Naive thymus-derived CD4-positive, alpha-beta T cell (primary cell): ENCODE data around the gene NAV2. TPM values are rescaled to one million over a fixed set of nuclear protein-coding genes. Genes with fewer than 3 reads are reported as not detected.

Source experiments
- ATAC-seq: fragments of 150-1000 bp; cut with Tn5 transposase; 2 replicates; pipeline ENCODE4 v1.10.0; 2021; ENCODE audit warnings: mild to moderate bottlenecking, moderate library complexity
- CTCF ChIA-PET: fragments of 350-600 bp; sonication (Branson Sonifier 250); formaldehyde crosslinking; loops from one replicate; lab custom pipeline; 2021; ENCODE audit warnings: antibody characterized with exemption; lab: Charles Lee
- POLR2A ChIA-PET: fragments of 350-600 bp; sonication (Branson Sonifier 250); formaldehyde crosslinking; loops from one replicate; lab custom pipeline; 2021; ENCODE audit warnings: antibody characterized with exemption, inconsistent platforms; lab: Charles Lee
- DNase-seq, 9 donors: peaks; one replicate each; pipeline versions ENCODE4 v3.0.0 to v3.0.0-alpha.2; 2020 to 2022; ENCODE audit warnings: mixed read lengths in 1 of 9
- H3K27ac ChIP-seq: one replicate; pipeline ENCODE4 v1.7.0; 2013; ENCODE audit warnings: mild to moderate bottlenecking, low read depth, low read length, moderate library complexity
- H3K27me3 ChIP-seq, 2 donors: one replicate each; pipeline ENCODE4 v1.7.0; 2013; ENCODE audit warnings: low read length in 2 of 2, mild to moderate bottlenecking in 2 of 2, moderate library complexity in 2 of 2; ENCODE audit not compliant: control insufficient read depth in 2 of 2, insufficient read depth in 2 of 2
- H3K36me3 ChIP-seq, 3 experiments: 1 replicate in 2 of 3; 2 replicates in 1 of 3; pipeline ENCODE4 v1.7.0; 2013; ENCODE audit warnings: low read length in 3 of 3, mild to moderate bottlenecking in 3 of 3, moderate library complexity in 1 of 3; ENCODE audit not compliant: insufficient read depth in 3 of 3, control insufficient read depth in 2 of 3
- H3K4me1 ChIP-seq, 2 donors: one replicate each; pipeline ENCODE4 v1.7.0; 2013; ENCODE audit warnings: low read length in 2 of 2, mild to moderate bottlenecking in 2 of 2, moderate library complexity in 1 of 2; ENCODE audit not compliant: control insufficient read depth in 2 of 2, insufficient read depth in 2 of 2
- H3K4me3 ChIP-seq: 2 replicates; pipeline ENCODE4 v1.7.0; 2013; ENCODE audit warnings: mild to moderate bottlenecking, low read length
- H3K9me3 ChIP-seq, 3 experiments: 1 replicate in 2 of 3; 2 replicates in 1 of 3; pipeline ENCODE4 v1.7.0; 2013; ENCODE audit warnings: low read length in 3 of 3; ENCODE audit not compliant: control insufficient read depth in 2 of 3
- H3K27ac Mint-ChIP-seq, 9 donors: one replicate each; pipeline ENCODE4 v1.8.0; 2020 to 2022; ENCODE audit warnings: mixed read lengths in 9 of 9, mild to moderate bottlenecking in 8 of 9, moderate library complexity in 5 of 9, inconsistent platforms in 2 of 9
- H3K27me3 Mint-ChIP-seq, 5 donors: one replicate each; pipeline ENCODE4 v1.8.0; 2021 to 2022; ENCODE audit warnings: mixed read lengths in 5 of 5, mild to moderate bottlenecking in 1 of 5
- H3K36me3 Mint-ChIP-seq, 5 donors: one replicate each; pipeline ENCODE4 v1.8.0; 2020 to 2022; ENCODE audit warnings: mixed read lengths in 5 of 5, mild to moderate bottlenecking in 3 of 5, inconsistent platforms in 1 of 5
- H3K4me1 Mint-ChIP-seq, 7 donors: one replicate each; pipeline ENCODE4 v1.8.0; 2020 to 2022; ENCODE audit warnings: mixed read lengths in 7 of 7, mild to moderate bottlenecking in 3 of 7, inconsistent platforms in 1 of 7
- H3K4me3 Mint-ChIP-seq, 10 donors: one replicate each; pipeline ENCODE4 v1.8.0; 2020 to 2022; ENCODE audit warnings: mild to moderate bottlenecking in 10 of 10, mixed read lengths in 10 of 10, moderate library complexity in 6 of 10, inconsistent platforms in 2 of 10
- H3K9me3 Mint-ChIP-seq, 11 donors: one replicate each; pipeline ENCODE4 v1.8.0; 2020 to 2022; ENCODE audit warnings: mixed read lengths in 11 of 11, mild to moderate bottlenecking in 4 of 11, inconsistent platforms in 1 of 11, moderate library complexity in 1 of 11
- intact Hi-C, 2 donors: fragments of 100-400 bp; cut with micrococcal nuclease; formaldehyde crosslinking; loops; one replicate each; pipeline ENCODE4 v1.15.1; 2023
- polyA plus RNA-seq, 2 donors: library from polyadenylated mRNA; unstranded; fragments of 300-500 nt; fragmentation: Illumina TruSeq; gene quantifications; one replicate each; pipeline ENCODE4 v1.2.3, GENCODE V29; 2021
- total RNA-seq, 6 experiments: library from RNA in 5 of 6; stranded (reverse) in 5 of 6; gene quantifications; 1 replicate in 5 of 6; 2 replicates in 1 of 6; pipeline ENCODE4 v1.2.3 and lab custom pipeline; 2021 to 2026

The NAV2 gene
- total RNA-seq (1 to 10 TPM in 2 of 5 experiments, under 1 TPM in 3; 0.24 to 2.2 (median 0.48) TPM), polyA plus RNA-seq (not detected), total RNA-seq (lab: John Stamatoyannopoulos, UW) (0.40 reads per million)

- H3K36me3 Mint-ChIP-seq: peaks cover 0 to 2% (median 0%) of the 10 kb centered on the region in 5 donors
- peaks cover 6 to 27% (median 24%) of the 10 kb centered on the region in 7 donors for H3K4me1 Mint-ChIP-seq
- peak; percentile 98 for ATAC-seq
- Histone ChIP-seq H3K9me3 (no peaks in the 10 kb centered on the region), H3K27me3 (peaks cover 14% of the 10 kb centered on the region in 2 donors), H3K36me3 (no peaks in the 10 kb centered on the region), H3K27ac (peak within 1 kb of the TSS; percentile 24), H3K4me3 (peak within 1 kb of the TSS; percentile 81), H3K4me1 (peaks cover 14 to 18% of the 10 kb centered on the region in 2 donors)
- intact Hi-C loops: loop anchor here (1.0 to 10.0 kb wide), 8 partner anchors 11 to 1700 kb away; partner anchors contain the start of genes SERGEF (in 2 of the 2), ZDHHC13 (in 2 of the 2), HTATIP2 (in 1 of the 2) and LDHA (in 1 of the 2)
- H3K9me3 Mint-ChIP-seq: peaks cover 0 to 3% (median 0%) of the 10 kb centered on the region in 11 donors
- ChIA-PET CTCF (no interaction called here), POLR2A (interaction anchor here (0.5 to 1.6 kb wide), 2 partner anchors 11 to 14 kb away, joined by 3 to 5 read pairs; no protein-coding TSS in a partner anchor)
- peak within 1 kb of the TSS; percentile 63 to 87 (median 77) for H3K27ac Mint-ChIP-seq
- peaks cover 23 to 69% (median 33%) of the 10 kb centered on the region in 5 donors for H3K27me3 Mint-ChIP-seq
- DNase-seq: peak; percentile 43 to 80 (median 62)
- peak within 1 kb of the TSS; percentile 91 to 98 (median 94) for H3K4me3 Mint-ChIP-seq
Observed at GRCh38 chr11:19712281-19713195, at the start of gene NAV2. TSS of gene NAV2 (plus strand) at chr11:19712837. CDS start at chr11:19713696, 859 bp downstream.

GRCh38 chr11:19663206-19663605, 49.4 kb upstream of the NAV2 start:
- H3K27me3 Mint-ChIP-seq: peaks cover 0 to 8% (median 3%) of the 10 kb centered on the region in 5 donors
- Histone ChIP-seq H3K4me1 (no peaks in the 10 kb centered on the region), H3K9me3 (no peaks in the 10 kb centered on the region), H3K4me3 (no peak overlapping the region), H3K36me3 (no peaks in the 10 kb centered on the region), H3K27ac (no peak overlapping the region), H3K27me3 (no peaks in the 10 kb centered on the region)
- ChIA-PET POLR2A (interaction anchor here (1.1 kb wide), 1 partner anchor 18 kb away, joined by 3 read pairs; no protein-coding TSS in a partner anchor), CTCF (no interaction called here)
- no peak overlapping the region for H3K27ac Mint-ChIP-seq
- peaks cover 0 to 4% (median 0%) of the 10 kb centered on the region in 7 donors for H3K4me1 Mint-ChIP-seq
- DNase-seq (no peak), ATAC-seq (no peak)
- H3K36me3 Mint-ChIP-seq: no peaks in the 10 kb centered on the region
- intact Hi-C loops: no loop called here
- no peaks in the 10 kb centered on the region for H3K9me3 Mint-ChIP-seq
- no peak overlapping the region for H3K4me3 Mint-ChIP-seq

GRCh38 chr11:19664886-19665548, 47.6 kb upstream of the NAV2 start:
- Mint-ChIP-seq H3K27ac (no peak overlapping the region), H3K36me3 (no peaks in the 10 kb centered on the region), H3K4me1 (peaks cover 0 to 4% (median 0%) of the 10 kb centered on the region in 7 donors), H3K27me3 (peaks cover 0 to 8% (median 3%) of the 10 kb centered on the region in 5 donors), H3K4me3 (no peak overlapping the region), H3K9me3 (no peaks in the 10 kb centered on the region)
- ChIA-PET POLR2A (no interaction called here), CTCF (no interaction called here)
- H3K27me3 ChIP-seq: no peaks in the 10 kb centered on the region
- no peaks in the 10 kb centered on the region for H3K9me3 ChIP-seq
- intact Hi-C loops: no loop called here
- no peaks in the 10 kb centered on the region for H3K36me3 ChIP-seq
- H3K27ac ChIP-seq: no peak overlapping the region
- H3K4me3 ChIP-seq: no peak overlapping the region
- ATAC-seq (no peak), DNase-seq (no peak)
- no peaks in the 10 kb centered on the region for H3K4me1 ChIP-seq

GRCh38 chr11:19666951-19667350, 45.7 kb upstream of the NAV2 start:
- POLR2A ChIA-PET: no interaction called here
- Histone ChIP-seq H3K27me3 (no peaks in the 10 kb centered on the region), H3K4me3 (no peak overlapping the region), H3K4me1 (no peaks in the 10 kb centered on the region), H3K27ac (no peak overlapping the region), H3K9me3 (no peaks in the 10 kb centered on the region), H3K36me3 (no peaks in the 10 kb centered on the region)
- Mint-ChIP-seq H3K9me3 (no peaks in the 10 kb centered on the region), H3K27ac (no peak overlapping the region), H3K27me3 (peaks cover 0 to 13% (median 3%) of the 10 kb centered on the region in 5 donors), H3K4me1 (peaks cover 0 to 1% (median 0%) of the 10 kb centered on the region in 7 donors), H3K4me3 (no peak overlapping the region), H3K36me3 (no peaks in the 10 kb centered on the region)
- ATAC-seq (no peak), DNase-seq (no peak)
- CTCF ChIA-PET: no interaction called here
- intact Hi-C loops: no loop called here

GRCh38 chr11:19669511-19669910, 43.1 kb upstream of the NAV2 start:
- Histone ChIP-seq H3K27ac (no peak overlapping the region), H3K9me3 (no peaks in the 10 kb centered on the region), H3K4me3 (no peak overlapping the region), H3K36me3 (no peaks in the 10 kb centered on the region), H3K4me1 (no peaks in the 10 kb centered on the region), H3K27me3 (no peaks in the 10 kb centered on the region)
- ChIA-PET CTCF (no interaction called here), POLR2A (no interaction called here)
- Mint-ChIP-seq H3K27ac (no peak overlapping the region), H3K4me1 (peaks cover 0 to 1% (median 0%) of the 10 kb centered on the region in 7 donors), H3K4me3 (no peak overlapping the region), H3K36me3 (no peaks in the 10 kb centered on the region), H3K27me3 (peaks cover 0 to 19% (median 4%) of the 10 kb centered on the region in 5 donors), H3K9me3 (no peaks in the 10 kb centered on the region)
- DNase-seq (no peak), ATAC-seq (no peak)
- intact Hi-C loops: no loop called here

GRCh38 chr11:19670030-19670791, 42.4 kb upstream of the NAV2 start:
- Histone ChIP-seq H3K4me3 (no peak overlapping the region), H3K9me3 (no peaks in the 10 kb centered on the region), H3K4me1 (no peaks in the 10 kb centered on the region), H3K36me3 (no peaks in the 10 kb centered on the region), H3K27ac (no peak overlapping the region), H3K27me3 (no peaks in the 10 kb centered on the region)
- ChIA-PET CTCF (no interaction called here), POLR2A (no interaction called here)
- no peak for DNase-seq
- H3K36me3 Mint-ChIP-seq: no peaks in the 10 kb centered on the region
- H3K9me3 Mint-ChIP-seq: no peaks in the 10 kb centered on the region
- ATAC-seq: no peak
- H3K4me3 Mint-ChIP-seq: no peak overlapping the region
- intact Hi-C loops: no loop called here
- H3K4me1 Mint-ChIP-seq: peaks cover 0 to 4% (median 0%) of the 10 kb centered on the region in 7 donors
- peaks cover 4 to 19% (median 8%) of the 10 kb centered on the region in 5 donors for H3K27me3 Mint-ChIP-seq
- no peak overlapping the region for H3K27ac Mint-ChIP-seq
